Retina (tissue), 1 donor: ENCODE measurements around the gene CRELD1.
"Not testable (repeated sequence)": the region's sequence is repeated elsewhere in the genome, so short reads cannot be mapped to it uniquely, and the experiment has no call there.

Source experiments
- DNase-seq: peaks from one replicate; pipeline ENCODE4 v3.0.0-alpha.2; 2016

Gene CRELD1

DNA sequence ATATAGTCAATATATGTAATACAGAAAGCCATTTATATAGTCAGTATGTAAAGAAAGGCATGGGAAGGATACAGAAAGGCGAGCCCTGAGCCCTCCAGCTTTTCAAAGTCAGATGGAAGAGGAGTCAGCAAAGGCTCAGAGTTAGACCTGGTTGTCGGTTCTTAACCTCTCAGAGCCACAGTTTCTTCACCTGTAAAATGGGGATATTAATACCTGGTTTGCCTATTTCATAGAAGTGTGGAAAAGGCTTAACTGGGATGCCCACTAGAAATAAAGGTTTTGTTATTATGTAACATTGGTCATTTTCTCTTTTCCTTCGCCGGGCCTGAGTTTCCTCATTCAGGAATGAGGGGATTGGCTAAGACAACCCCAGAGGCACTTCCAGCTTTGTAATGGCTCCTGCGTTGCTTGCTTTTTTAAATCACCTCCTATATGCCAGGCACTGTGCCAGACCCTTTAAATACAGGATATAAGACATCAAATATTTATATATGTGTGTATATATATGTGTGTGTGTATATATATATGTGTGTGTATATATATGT is 2.4 kb downstream of the CRELD1 start:
- DNase-seq, result no peak

- DNase-seq, result no peak
These were observed 4.0 kb downstream of the CRELD1 start for GRCh38 chr3:9937486-9938238.

DNA sequence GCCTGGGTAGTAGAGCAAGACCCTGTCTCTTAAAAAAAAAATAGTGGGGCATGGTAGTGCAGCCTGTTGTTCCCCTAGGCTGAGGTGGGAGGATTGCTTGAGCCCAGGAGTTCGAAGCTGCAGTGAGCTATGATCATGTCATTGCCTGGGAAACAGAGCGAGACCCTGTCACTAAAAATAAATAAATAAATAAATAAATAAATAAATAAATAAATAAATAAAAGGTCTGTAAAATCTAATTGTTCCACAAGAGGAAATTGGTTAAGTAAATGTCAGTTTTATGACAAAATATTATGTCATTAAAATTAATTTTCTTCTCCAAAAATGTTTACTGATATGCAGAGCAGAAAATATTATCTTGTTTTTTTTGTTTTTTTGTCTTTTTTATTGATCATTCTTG is 5.3 kb downstream of the CRELD1 start:
- DNase-seq, result no peak

DNA sequence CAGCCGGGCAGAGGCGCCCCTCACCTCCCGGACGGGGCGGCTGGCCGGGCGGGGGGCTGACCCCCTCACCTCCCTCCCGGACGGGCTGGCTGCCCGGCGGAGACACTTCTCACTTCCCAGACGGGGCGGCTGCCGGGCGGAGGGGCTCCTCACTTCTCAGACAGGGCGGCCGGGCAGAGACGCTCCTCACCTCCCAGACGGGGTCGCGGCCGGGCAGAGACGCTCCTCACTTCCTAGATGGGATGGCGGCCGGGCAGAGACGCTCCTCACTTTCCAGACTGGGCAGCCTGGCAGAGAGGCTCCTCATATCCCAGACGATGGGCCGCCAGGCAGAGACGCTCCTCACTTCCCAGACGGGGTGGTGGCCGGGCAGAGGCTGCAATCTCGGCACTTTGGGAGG is 6.3 kb downstream of the CRELD1 start:
- not testable (repeated sequence) for DNase-seq

DNA sequence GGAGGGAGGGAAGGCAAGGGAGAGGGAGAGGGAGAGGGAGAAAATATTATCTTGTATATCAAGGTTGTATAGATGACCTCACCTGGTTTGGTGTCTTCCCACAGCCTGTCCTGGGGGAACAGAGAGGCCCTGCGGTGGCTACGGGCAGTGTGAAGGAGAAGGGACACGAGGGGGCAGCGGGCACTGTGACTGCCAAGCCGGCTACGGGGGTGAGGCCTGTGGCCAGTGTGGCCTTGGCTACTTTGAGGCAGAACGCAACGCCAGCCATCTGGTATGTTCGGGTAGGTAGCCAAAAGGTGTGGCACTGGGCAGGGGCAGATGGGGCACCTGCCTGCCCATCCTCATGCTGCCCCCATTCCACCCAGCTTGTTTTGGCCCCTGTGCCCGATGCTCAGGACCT is 7.1 kb downstream of the CRELD1 start:
- no peak for DNase-seq

DNA sequence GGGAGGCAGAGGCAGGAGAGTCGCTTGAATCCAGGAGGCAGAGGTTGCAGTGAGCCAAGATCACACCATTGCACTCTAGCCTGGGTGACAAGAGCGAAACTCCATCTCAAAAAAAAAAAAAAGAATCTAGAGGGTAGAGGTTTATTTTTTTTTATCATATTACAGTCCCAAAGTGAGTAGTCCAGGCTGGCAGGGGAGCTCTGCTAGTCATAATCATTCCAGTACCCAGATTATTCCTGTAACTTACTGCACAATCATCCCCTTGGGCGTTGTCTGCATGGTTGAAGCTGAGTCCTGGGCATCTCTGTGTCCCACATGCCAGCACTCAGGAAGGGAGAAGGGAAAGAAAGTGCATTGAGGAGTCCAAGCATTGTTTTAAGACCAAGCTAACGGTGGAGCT is 8.5 kb downstream of the CRELD1 start:
- DNase-seq, result no peak

DNA sequence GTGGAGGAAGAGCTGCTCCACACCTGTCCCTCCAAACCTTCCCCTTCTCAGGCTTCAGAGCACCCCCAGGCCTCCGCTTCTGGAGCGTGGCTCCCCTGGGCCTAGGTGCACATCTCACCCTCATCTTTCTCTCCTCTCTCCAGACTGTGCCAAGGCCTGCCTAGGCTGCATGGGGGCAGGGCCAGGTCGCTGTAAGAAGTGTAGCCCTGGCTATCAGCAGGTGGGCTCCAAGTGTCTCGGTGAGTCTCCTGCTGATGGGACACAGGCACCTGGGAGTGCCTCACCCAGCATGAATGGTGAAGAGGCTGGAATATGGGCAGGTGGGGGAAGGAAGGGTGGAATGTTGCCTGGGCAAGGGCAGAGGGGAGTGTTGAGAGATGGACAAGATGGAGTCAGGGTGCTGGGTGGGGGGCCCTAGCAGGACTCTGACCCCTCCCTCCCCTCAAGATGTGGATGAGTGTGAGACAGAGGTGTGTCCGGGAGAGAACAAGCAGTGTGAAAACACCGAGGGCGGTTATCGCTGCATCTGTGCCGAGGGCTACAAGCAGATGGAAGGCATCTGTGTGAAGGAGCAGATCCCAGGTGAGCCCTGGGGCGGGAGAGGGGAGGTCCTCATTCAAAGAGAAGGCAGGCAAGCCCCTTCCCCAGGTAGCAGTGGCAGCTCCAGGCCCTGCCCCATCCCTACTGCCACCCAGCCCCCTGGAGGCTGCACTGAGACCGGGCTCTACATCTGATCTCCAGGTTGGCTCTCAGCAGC is 9.5 kb downstream of the CRELD1 start:
- DNase-seq, result no peak

- no peak for DNase-seq
These were observed 10.6 kb downstream of the CRELD1 start for GRCh38 chr3:9944271-9944670.

DNA sequence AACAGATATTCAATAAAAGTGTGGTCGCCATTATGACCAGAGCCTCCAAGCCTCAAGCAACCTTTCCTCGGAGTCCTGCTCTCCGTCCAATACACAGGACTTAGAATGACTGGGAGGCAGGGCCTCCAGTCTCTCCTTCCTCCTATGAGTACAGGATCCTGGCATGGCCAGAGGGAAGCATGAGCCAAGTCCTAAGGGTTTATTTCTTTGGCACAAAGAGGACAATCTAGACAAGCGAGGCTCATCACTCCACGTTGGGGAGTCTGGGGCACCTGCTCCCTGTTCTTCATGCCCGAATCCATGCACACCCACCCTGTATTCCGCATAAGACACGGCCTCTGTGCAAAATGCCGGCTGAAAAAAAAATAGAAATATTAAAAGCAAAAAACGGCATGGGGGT is 11.7 kb downstream of the CRELD1 start:
- no peak for DNase-seq

GRCh38 chr3:9946112-9947024 is 12.7 kb downstream of the CRELD1 start:
- peak; percentile 96 for DNase-seq

- DNase-seq, result peak; percentile 87
These were observed 13.7 kb downstream of the CRELD1 start for GRCh38 chr3:9947025-9947995.

DNA sequence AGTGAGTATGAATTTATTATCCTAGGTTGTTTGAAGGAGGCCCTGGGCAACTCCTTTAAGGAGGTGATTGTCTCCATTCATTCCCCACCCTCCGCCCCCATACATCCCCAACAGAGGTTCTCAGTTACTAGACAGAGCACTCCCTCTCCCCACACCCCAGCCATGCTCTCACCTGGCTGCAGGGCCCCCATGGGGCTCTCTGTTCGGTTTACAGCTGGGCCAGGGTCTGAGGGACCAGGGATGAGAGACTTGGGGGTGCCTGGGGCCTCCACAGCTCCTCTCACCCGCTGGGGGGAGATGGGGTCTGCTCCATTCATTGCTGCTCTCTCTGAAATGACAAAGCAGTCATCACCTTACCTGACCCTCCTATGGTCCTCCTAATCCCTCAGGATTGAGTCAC is 15.0 kb downstream of the CRELD1 start:
- no peak for DNase-seq

DNA sequence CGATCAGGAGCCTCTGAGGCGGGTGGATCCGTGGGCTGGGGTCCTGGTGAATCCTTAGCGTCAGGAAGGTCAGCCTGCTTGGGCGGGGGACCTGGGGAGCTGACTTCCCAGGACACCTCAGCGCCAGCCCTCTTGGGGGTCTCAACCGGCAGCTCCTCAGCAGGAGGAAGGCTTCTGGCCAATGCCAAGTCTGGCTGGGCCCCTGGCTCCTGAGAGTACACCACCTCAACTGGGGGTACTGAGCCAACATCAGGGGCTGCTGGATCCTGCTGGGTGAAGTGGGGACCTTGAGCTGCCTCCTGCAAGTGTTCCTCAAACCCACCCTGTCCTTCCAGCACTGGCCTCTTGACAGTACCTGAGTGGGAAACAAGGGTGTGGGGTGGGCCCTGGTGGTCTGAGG is 15.5 kb downstream of the CRELD1 start:
- DNase-seq, result no peak

DNA sequence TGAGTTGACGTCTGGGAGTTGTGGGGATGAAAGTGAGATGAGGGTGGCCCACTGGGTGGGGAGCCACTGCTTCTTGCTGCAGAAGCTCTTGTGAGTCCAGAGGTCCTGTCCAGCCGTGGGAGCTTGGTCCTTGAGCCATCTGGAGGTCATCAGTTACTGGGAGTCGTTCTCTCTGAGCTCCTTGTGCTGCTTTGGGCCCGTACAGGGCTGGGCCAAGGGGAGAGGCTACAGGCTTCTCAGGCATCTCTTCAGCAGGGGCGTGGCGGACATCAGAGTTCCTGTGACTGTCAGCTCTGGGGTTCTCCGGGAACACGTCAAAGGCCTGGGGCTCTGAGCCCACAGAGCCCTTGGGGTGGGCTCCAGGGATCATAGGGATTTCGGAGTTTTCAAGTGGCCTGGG is 16.0 kb downstream of the CRELD1 start:
- no peak for DNase-seq

DNA sequence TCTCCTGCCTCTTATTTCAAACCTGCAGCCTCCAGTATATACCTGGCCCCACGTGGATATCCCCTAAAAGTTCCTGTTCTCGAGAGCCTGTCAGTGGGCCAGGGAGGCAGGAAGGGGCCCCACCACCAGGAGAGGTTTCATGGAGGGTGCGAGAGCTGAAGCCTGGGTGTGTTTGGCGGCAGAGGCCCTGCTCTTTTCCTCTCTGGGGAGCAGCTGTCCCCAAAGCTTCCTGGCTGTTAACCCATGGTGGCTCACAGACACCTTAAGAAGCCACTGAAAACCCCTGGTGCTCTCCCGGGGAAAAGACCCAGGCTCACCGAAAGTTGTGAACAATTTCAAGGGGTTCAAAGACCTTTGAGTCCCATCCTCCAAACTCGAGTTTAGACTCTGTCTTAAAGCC is 17.5 kb downstream of the CRELD1 start:
- DNase-seq, result no peak

DNA sequence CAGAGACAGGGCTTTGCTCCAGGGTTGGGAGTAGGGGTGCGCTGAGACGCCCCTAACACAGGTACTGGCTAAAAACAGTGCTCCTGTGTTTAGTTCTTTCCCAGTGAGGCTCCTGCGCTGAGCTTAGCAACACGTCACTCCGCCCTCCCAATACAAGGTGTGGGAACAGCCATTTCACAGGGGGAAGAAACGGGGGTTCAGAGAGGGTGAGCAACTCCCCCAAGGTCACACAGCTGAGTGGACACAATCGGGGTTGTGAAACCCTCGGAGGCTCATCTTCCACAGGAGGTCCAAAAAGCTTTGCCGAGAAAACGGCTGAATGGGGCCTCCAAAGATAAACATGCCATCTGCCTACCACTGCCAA is 17.9 kb downstream of the CRELD1 start:
- DNase-seq, result no peak

- peak; percentile 73 for DNase-seq
These were observed 18.6 kb downstream of the CRELD1 start, which contains the start of gene PRRT3 for GRCh38 chr3:9951962-9952805. TSS of gene PRRT3 (minus strand) at chr3:9952408. CDS start at chr3:9950115, 2,293 bp downstream.

- DNase-seq, result no peak
These were observed 21.5 kb downstream of the CRELD1 start for GRCh38 chr3:9955067-9955502.

DNA sequence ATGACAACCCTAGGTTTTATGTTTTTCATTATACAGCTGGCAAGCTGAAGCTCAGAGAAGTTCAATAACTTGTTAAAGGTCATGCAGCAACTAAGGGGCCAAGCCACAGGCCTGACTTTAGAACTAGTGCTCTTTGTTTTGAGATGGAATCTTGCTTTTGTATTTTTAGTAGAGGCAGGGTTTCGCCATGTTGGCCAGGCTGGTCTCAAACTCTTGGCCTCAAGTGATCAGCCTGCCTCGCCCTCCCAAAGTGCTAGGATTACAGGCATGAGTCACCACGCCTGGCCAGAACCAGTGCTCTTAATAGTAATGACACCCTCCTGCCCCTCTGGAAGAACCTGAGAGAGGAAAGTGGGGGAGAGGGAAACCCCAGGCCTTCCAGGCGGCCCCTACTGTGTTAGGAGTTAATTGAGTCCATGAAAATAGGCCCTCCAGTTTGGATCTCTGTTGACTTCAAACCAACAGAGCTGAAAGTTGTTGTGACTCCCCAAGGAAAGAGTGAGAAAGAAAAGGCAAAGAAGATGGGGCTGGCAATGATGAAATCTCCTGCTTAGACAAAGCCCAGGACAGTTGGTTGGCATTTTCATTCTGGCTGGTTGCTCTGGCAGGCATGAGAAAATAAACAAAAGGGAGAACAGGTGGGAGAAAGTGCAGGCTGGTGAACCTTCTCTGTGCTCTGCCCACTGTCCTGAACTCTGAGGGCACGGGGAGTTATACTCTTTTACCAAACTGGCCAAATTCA is 22.1 kb downstream of the CRELD1 start:
- no peak for DNase-seq

DNA sequence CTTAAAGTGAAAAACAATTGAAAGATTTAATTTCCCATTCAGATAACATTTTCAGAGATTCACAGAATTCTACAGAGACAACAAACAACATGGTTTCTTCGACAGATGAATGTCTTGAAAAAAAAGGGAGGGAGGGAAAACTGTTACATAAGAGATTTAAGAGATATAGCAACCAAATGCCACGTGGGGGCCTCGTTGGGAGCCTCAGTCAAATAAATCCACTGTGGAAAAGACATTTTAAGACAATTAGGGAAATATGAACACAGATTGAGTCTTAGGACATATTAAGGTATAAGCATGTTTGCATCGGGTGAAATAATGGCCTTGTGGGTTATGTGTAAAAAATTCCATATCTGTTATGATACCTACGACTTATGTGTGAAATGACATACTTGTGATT is 23.6 kb downstream of the CRELD1 start:
- DNase-seq, result no peak
